ENCODE results near the gene SLC35F4.
"Not testable (repeated sequence)": the region's sequence is repeated elsewhere in the genome, so short reads cannot be mapped to it uniquely, and the experiment has no call there.

SLC35F4 gene

DNA sequence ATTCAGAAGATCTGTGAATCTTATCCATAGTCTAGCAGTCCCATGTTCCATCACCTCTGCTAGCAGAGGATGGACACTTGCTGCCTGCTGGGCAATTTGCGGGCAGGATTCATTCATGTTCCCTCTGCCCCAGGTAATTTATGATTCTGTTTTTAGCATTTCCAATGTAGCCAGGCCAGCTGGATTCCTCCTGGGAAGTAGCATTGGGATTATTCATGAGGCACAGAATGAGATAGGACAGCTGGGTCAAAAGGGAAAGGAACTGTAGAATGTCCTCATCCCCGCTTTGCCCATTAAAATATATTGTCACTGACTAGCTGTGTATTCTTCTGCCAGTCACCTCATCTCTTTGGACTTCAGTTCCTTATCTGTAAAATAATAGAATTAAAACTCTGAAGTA is 68.7 kb downstream of the SLC35F4 start:
- no peak for DNase-seq (ENCODE audit: low read depth in 2 of 2)

DNA sequence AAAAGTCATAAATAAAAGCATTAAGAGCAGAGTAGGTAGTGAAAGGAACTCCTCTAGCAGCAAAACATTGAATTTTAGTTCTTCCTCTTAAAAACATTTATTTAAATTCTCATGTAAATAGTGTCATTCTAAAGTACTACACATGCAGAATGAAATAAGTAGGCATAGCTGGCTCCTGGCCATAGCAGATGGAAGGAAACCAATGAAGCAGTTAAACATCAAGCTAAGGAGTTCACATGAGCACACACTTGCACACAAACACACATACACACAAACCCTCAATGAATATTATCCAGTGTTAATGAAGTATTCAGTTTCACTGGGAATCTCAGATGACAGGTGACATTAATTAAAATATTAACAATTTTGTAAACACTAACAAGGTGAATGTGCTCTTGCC is 69.3 kb downstream of the SLC35F4 start:
- no peak for DNase-seq (ENCODE audit: low read depth in 2 of 2)

DNA sequence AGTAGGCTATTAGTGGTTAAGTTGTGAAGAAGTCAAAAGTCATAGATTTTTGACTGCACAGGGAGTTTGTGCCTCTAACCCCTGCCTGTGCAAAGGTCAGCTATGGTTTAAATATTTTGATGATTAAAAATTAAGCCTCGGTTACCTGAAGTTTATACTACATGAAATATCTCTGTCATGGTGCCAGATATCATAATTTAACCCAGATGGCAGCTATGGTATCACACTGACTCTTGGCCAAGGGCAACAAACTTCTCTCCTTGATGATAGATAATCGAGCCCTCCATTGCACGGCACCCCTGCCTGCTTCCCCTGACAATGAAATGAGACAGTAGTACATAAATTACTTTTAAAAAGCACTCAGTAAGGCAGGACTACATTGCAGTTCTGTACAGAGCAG is 80.8 kb downstream of the SLC35F4 start:
- DNase-seq (ENCODE audit: low read depth in 2 of 2) = no peak

- no peak for DNase-seq (ENCODE audit: low read depth in 2 of 2)
These were observed 94.1 kb downstream of the SLC35F4 start for GRCh38 chr14:57771801-57772200.

DNA sequence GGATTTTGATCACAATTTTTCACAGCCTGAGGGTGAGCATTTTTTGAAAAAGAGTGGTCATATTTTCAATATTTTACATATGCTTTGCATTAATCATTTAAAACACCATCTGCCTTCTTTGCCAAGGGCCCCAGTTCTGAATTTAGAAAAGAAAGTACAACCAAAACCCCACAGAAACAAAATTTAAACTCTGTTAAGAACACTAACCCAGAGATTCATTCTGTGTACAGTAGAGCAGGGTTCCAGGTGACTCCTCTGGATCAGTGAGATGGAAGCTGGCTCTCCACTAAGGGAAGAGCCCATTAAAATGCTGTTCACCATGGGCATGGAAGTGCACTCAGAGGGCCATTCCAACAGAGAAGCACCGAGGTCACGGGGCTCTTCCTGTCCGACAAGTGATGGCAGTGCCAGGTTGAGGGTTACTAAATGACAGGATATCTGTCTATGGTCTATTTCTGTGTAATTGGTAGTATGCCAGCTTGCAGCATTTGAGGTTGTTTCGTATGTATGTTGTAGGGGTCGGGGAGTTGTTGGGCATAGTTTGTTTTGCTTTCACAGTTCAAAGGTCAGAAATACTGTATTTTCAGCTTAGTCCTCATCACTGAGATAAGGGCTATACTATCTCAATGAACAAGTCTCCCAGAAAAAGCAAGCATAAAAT is 95.9 kb downstream of the SLC35F4 start:
- DNase-seq (ENCODE audit: low read depth in 2 of 2) = no peak

- DNase-seq (ENCODE audit: low read depth in 2 of 2) = no peak
These were observed 104.1 kb downstream of the SLC35F4 start for GRCh38 chr14:57761800-57762199.

DNA sequence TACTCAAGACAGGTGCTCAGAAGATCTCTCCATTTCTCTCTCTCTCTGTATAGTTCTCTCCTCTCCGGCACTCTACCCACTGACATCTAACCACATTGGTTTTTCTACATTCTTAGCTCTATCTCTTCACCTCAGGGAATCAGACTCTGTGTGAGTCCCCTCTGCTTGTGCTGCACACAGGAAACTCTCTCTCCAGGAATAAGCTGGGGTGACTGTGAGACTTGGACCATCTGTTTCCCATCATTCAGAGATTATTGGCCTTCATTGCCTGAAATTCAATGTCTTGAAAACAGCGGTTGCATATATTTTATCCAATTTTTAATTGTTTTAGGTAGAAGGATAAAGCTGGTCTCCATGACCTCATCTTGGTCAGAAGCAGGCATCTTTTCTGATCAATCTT is 105.0 kb downstream of the SLC35F4 start:
- no peak for DNase-seq (ENCODE audit: low read depth in 2 of 2)

- no peak for DNase-seq (ENCODE audit: low read depth in 2 of 2)
These were observed 110.8 kb downstream of the SLC35F4 start for GRCh38 chr14:57755018-57755521.

GRCh38 chr14:57754527-57754926 is 111.4 kb downstream of the SLC35F4 start:
- no peak for DNase-seq (ENCODE audit: low read depth in 2 of 2)

DNA sequence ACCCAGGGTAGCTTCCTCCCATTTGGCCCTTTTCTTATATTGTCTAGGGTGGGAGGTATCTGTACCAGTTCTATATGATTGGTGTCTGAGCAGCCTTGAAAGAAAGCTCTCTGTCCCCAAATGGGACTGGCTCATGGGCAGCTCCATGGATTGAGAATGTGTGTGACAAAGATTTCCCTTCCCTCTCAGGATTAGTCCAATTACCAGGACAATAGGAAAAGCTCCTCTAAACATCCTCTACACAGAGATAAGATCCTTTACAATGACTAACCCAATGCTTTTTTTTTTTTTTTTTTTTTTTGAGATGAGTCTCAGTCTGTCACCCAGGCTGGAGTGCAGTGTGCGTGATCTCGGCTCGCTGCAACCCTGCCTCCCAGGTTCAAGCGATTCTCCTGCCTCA is 112.1 kb downstream of the SLC35F4 start:
- DNase-seq (ENCODE audit: low read depth in 2 of 2) = no peak

- not testable (repeated sequence) for DNase-seq (ENCODE audit: low read depth in 2 of 2)
These were observed 113.7 kb downstream of the SLC35F4 start for GRCh38 chr14:57752142-57752695.

GRCh38 chr14:57751400-57751799 is 114.5 kb downstream of the SLC35F4 start:
- DNase-seq (ENCODE audit: low read depth in 2 of 2) = no peak

DNA sequence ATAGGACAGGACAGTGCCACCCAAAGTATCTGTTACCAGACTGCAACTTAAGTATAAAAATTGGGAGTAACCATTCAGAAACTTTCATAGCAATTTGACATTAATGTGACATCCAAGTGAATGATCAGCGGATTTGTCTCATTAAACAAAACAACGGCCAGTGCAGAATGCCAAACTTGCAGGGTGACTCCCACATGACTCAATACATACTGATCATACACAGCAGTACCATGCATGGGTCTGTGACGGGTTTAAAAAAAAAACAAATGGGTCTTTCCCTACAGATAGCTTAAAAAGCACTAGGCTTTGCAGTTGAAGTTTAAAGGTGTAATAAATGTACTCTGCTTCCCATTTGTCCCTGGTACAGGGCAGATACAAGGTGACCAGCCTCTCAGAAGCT is 116.6 kb downstream of the SLC35F4 start:
- no peak for DNase-seq (ENCODE audit: low read depth in 2 of 2)

- no peak for DNase-seq (ENCODE audit: low read depth in 2 of 2)
These were observed 117.6 kb downstream of the SLC35F4 start for GRCh38 chr14:57748279-57748678.

DNA sequence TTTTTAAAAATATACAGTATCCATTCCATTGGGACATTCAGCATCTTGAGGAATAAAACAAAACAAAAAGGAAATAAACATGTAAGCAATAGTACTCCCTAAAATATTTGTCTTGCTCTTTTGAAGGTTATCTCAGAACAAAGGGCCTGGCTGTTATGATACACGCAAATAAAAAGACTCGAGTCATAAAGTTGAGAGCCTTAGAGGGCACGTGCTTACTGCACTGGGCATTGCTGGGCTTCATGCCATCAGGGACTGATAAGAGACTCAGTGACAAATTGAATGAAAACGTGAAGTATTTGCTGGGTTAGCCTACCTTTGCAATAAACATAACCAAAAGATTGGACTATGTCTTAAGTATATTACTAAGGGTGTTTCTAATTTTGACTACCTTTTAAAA is 118.9 kb downstream of the SLC35F4 start:
- no peak for DNase-seq (ENCODE audit: low read depth in 2 of 2)

DNA sequence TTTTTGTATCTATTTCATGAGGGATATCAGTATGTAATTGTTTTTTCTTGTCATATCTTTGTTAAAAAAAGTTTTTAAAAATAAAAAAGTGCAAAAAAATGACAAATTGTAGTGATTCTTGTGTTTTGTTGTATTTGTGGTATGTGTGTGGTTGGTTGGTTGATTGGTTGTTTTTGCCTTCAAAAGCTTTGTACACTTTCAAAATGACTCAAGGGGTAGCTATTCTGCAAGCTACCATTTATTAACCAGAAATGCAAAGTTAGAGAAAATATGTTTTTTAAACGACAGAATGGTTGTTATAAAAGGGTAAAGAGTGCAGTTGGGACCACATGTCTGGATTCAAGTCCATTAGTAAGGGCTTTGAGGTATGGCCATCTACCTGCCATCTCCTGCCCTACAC is 119.3 kb downstream of the SLC35F4 start:
- DNase-seq (ENCODE audit: low read depth in 2 of 2) = no peak

DNA sequence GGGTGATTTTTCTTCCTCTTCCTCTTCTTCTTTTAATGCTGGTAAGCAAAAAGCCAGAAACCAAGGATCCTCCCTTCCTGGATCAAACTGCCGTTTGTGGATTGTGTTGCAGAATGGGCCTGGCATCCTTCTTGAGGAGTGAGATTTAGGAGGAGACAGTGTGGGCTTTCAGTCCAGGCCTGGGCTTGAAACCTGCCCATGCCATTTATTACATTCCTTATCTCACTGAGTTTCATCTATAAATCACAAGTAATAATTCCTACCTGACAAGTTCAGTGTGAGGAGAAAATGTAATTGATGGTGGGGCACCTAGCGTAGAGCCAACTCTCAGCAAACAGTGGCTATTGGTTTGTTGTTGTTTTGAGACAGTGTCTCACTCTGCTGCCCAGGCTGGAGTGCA is 126.4 kb downstream of the SLC35F4 start:
- DNase-seq (ENCODE audit: low read depth in 2 of 2) = no peak

- DNase-seq (ENCODE audit: low read depth in 2 of 2) = no peak
These were observed 128.3 kb downstream of the SLC35F4 start for GRCh38 chr14:57737598-57737997.

GRCh38 chr14:57736391-57736790 is 129.5 kb downstream of the SLC35F4 start:
- no peak for DNase-seq (ENCODE audit: low read depth in 2 of 2)

DNA sequence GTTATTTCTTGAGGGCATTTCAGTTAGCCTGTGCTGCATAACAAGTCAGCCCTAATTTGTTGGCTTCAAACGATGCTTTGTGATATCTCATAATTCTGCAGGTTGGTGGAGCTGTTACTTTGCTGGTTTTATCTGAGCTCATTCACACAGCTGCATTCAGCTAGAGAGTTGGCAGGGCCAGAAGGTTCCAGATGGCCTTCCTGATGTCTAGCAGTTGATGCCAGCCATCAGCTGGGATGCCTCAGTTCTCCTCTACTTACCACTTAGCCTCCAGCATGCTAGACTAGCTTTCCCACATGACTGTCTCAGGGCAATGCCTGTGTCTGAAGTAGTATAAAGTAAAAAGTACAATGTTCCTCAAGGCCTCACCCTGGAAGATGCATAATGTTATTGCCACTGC is 130.6 kb downstream of the SLC35F4 start:
- DNase-seq (ENCODE audit: low read depth in 2 of 2) = no peak

GRCh38 chr14:57732463-57733285 is 133.2 kb downstream of the SLC35F4 start:
- DNase-seq (ENCODE audit: low read depth in 2 of 2) = no peak

- no peak for DNase-seq (ENCODE audit: low read depth in 2 of 2)
These were observed 136.4 kb downstream of the SLC35F4 start for GRCh38 chr14:57729208-57730187.

Data from activated CD4-positive, alpha-beta T cell treated with anti-CD3 and anti-CD28 coated beads for 24 hours (primary cell).